ENCODE data around the gene TMEM225B.

GRCh38 chr7:99601656-99602310, 3.7 kb downstream of the TMEM225B start:
- TF ChIP-seq CTCF (conservative IDR thresholded peaks at IDR 0.05; ENCODE audit: low read depth, low read length) (no peak), EZH2 (IDR thresholded peaks at IDR 0.05; ENCODE audit: borderline replicate concordance, low read depth, low read length, poor library complexity, severe bottlenecking) (no peak)
